Measurements from ENCODE around the gene TRIM38.

GRCh38 chr6:25956226-25956625 lies 6.4 kb upstream of the TRIM38 start:
- TF ChIP-seq ZNF513 (tag by site-specific recombination; IDR thresholded peaks at IDR 0.05) (no peak), ZNF169 (tag by site-specific recombination; IDR thresholded peaks at IDR 0.05) (no peak), KLF17 (tag by site-specific recombination; IDR thresholded peaks at IDR 0.05) (no peak), CTCF (tag by site-specific recombination; IDR thresholded peaks at IDR 0.05) (no peak), ZBTB21 (tag by site-specific recombination; IDR thresholded peaks at IDR 0.05) (no peak), ZNF274 (IDR thresholded peaks at IDR 0.05; ENCODE audit: low read length) (no peak), ZNF274 (tag by site-specific recombination; IDR thresholded peaks at IDR 0.05; ENCODE audit: borderline replicate concordance) (no peak), ZBTB26 (tag by site-specific recombination; optimal IDR thresholded peaks at IDR 0.05) (no peak), ZSCAN18 (tag by site-specific recombination; IDR thresholded peaks at IDR 0.05) (no peak), ZNF10 (tag by site-specific recombination; IDR thresholded peaks at IDR 0.05) (no peak), ZNF423 (tag by site-specific recombination; IDR thresholded peaks at IDR 0.05) (no peak), REST (tag by site-specific recombination; IDR thresholded peaks at IDR 0.05) (no peak), ZNF302 (tag by site-specific recombination; IDR thresholded peaks at IDR 0.05; ENCODE audit: low read depth) (no peak), ZNF571 (tag by site-specific recombination; IDR thresholded peaks at IDR 0.05) (no peak), KLF16 (tag by site-specific recombination; IDR thresholded peaks at IDR 0.05) (no peak)
